ENCODE results near the gene RNASE8.

Gene RNASE8

GRCh38 chr14:21074398-21075272, 17.0 kb downstream of the RNASE8 start:
- DNase-seq, result no peak

GRCh38 chr14:21075719-21076437, 18.3 kb downstream of the RNASE8 start:
- no peak for DNase-seq

- no peak for DNase-seq
Observed at GRCh38 chr14:21077672-21078071, 20.1 kb downstream of the RNASE8 start.

- DNase-seq, result no peak
Observed at GRCh38 chr14:21078287-21078686, 20.7 kb downstream of the RNASE8 start.

- no peak for DNase-seq
Observed at GRCh38 chr14:21078726-21079125, 21.1 kb downstream of the RNASE8 start.

- no peak for DNase-seq
Observed at GRCh38 chr14:21081521-21082142, 24.0 kb downstream of the RNASE8 start.

GRCh38 chr14:21083565-21084325, 26.1 kb downstream of the RNASE8 start:
- DNase-seq, result no peak

GRCh38 chr14:21084396-21084795, 26.8 kb downstream of the RNASE8 start:
- no peak for DNase-seq

- DNase-seq, result no peak
Observed at GRCh38 chr14:21084998-21085853, 27.6 kb downstream of the RNASE8 start.

- DNase-seq, result no peak
Observed at GRCh38 chr14:21086908-21087293, 29.3 kb downstream of the RNASE8 start.

GRCh38 chr14:21087294-21088091, 29.9 kb downstream of the RNASE8 start:
- DNase-seq, result peak; percentile 98

- DNase-seq, result no peak
Observed at GRCh38 chr14:21088687-21089086, 31.1 kb downstream of the RNASE8 start.

GRCh38 chr14:21089271-21089670, 31.6 kb downstream of the RNASE8 start:
- DNase-seq, result no peak

GRCh38 chr14:21089877-21090193, 32.2 kb downstream of the RNASE8 start:
- no peak for DNase-seq

GRCh38 chr14:21090194-21090939, 32.7 kb downstream of the RNASE8 start:
- no peak for DNase-seq

GRCh38 chr14:21090940-21091663, 33.5 kb downstream of the RNASE8 start:
- DNase-seq, result no peak

GRCh38 chr14:21091821-21092272, 34.2 kb downstream of the RNASE8 start:
- no peak for DNase-seq

- DNase-seq, result peak; percentile 91
Observed at GRCh38 chr14:21092273-21093011, 34.8 kb downstream of the RNASE8 start.

GRCh38 chr14:21093018-21093417, 35.4 kb downstream of the RNASE8 start:
- no peak for DNase-seq
